Caco-2 (cell line): ENCODE data around the gene GIT2. TPM values are rescaled to one million over a fixed set of nuclear protein-coding genes. Genes with fewer than 3 reads are reported as not detected.

Experiments
- BruUV-seq: library from RNA; stranded (reverse); fragments of 400-500 nt; replicated peaks from 2 replicates; lab custom pipeline; 2021; lab: Mats Ljungman, UMichigan
- CTCF ChIA-PET: fragments of 300-600 bp; sonication (Branson Sonifier 250); formaldehyde crosslinking; loops from one replicate; lab custom pipeline; 2022; ENCODE audit warnings: antibody characterized with exemption; lab: Charles Lee
- POLR2A ChIA-PET: fragments of 300-600 bp; sonication (Branson Sonifier 250); formaldehyde crosslinking; loops from one replicate; lab custom pipeline; 2022; ENCODE audit warnings: antibody characterized with exemption; lab: Charles Lee
- DNase-seq, 2 experiments: peaks; one replicate each; pipeline versions ENCODE4 v3.0.0 to v3.0.0-alpha.2; 2020 to 2022
- H3K27me3 ChIP-seq: replicated peaks from 2 replicates; pipeline ENCODE4 v1.6.0; 2011; ENCODE audit warnings: low read length; ENCODE audit not compliant: control insufficient read depth, insufficient read depth
- H3K36me3 ChIP-seq: 2 replicates; pipeline ENCODE4 v1.5.1; 2011; ENCODE audit warnings: low read length; ENCODE audit not compliant: control insufficient read depth, insufficient read depth
- H3K4me1 ChIP-seq: fragments of 250-450 bp; sonication (Bioruptor Pico); 2 replicates; pipeline ENCODE4 v1.5.1; 2020; ENCODE audit warnings: mild to moderate bottlenecking
- H3K4me3 ChIP-seq: 2 replicates; pipeline ENCODE4 v1.5.1; 2011; ENCODE audit warnings: low read depth, mild to moderate bottlenecking, control low read depth, low read length
- H3K9me3 ChIP-seq: fragments of 250-450 bp; sonication (Bioruptor Pico); 2 replicates; pipeline ENCODE4 v1.5.1; 2020; ENCODE audit warnings: mild to moderate bottlenecking, moderate library complexity
- H3K27ac Mint-ChIP-seq: one replicate; pipeline ENCODE4 v1.8.0; 2022; ENCODE audit warnings: mixed read lengths; ENCODE audit not compliant: unreplicated experiment
- H3K27me3 Mint-ChIP-seq: one replicate; pipeline ENCODE4 v1.8.0; 2022; ENCODE audit warnings: mixed read lengths; ENCODE audit not compliant: insufficient read depth, unreplicated experiment
- H3K36me3 Mint-ChIP-seq: one replicate; pipeline ENCODE4 v1.8.0; 2022; ENCODE audit warnings: mild to moderate bottlenecking, mixed read lengths; ENCODE audit not compliant: insufficient read depth, unreplicated experiment
- H3K4me1 Mint-ChIP-seq: one replicate; pipeline ENCODE4 v1.8.0; 2022; ENCODE audit warnings: low read depth, mixed read lengths; ENCODE audit not compliant: unreplicated experiment
- H3K4me3 Mint-ChIP-seq: one replicate; pipeline ENCODE4 v1.8.0; 2022; ENCODE audit warnings: mild to moderate bottlenecking, moderate library complexity, mixed read lengths; ENCODE audit not compliant: unreplicated experiment
- H3K9me3 Mint-ChIP-seq: one replicate; pipeline ENCODE4 v1.8.0; 2022; ENCODE audit warnings: mixed read lengths; ENCODE audit not compliant: unreplicated experiment
- CTCF ChIP-seq, 2 experiments: fragments of 200-600 bp in 1 of 2; IDR thresholded peaks; 1 replicate in 1 of 2; 2 replicates in 1 of 2; pipeline versions ENCODE4 v1.5.1 to v1.8.0; 2011 to 2022; ENCODE audit warnings: antibody characterized with exemption in 1 of 2, control low read depth in 1 of 2, inconsistent platforms in 1 of 2, low read depth in 1 of 2, low read length in 1 of 2, mild to moderate bottlenecking in 1 of 2, moderate library complexity in 1 of 2; ENCODE audit not compliant: insufficient read depth in 1 of 2, severe bottlenecking in 1 of 2, unreplicated experiment in 1 of 2
- intact Hi-C: fragments of 100-400 bp; cut with micrococcal nuclease; formaldehyde crosslinking; loops from one replicate; pipeline ENCODE4 v1.10.0; 2022; ENCODE audit not compliant: unreplicated experiment
- total RNA-seq: library from RNA; stranded (reverse); gene quantifications from 2 replicates; pipeline ENCODE4 v1.2.3, GENCODE V29; 2022

GIT2 gene
- total RNA-seq, 1 experiment from 2014 or later: 29.3 TPM

GRCh38 chr12:110028323-110028722, 32.2 kb upstream of the GIT2 start:
- no TSS peak for BruUV-seq
- H3K4me3 ChIP-seq: no peak overlapping the region
- no peak overlapping the region for H3K27ac Mint-ChIP-seq
- DNase-seq: no peak
- ChIA-PET POLR2A (no interaction called here), CTCF (no interaction called here)
- H3K4me1 ChIP-seq: no peaks in the 10 kb centered on the region
- H3K9me3 ChIP-seq: no peaks in the 10 kb centered on the region
- peaks cover 19% of the 10 kb centered on the region for H3K36me3 Mint-ChIP-seq
- no peaks in the 10 kb centered on the region for H3K27me3 ChIP-seq
- H3K27me3 Mint-ChIP-seq: no peaks in the 10 kb centered on the region
- no peaks in the 10 kb centered on the region for H3K9me3 Mint-ChIP-seq
- TF ChIP-seq CTCF (IDR thresholded peaks at IDR 0.05; ENCODE audit: insufficient read depth in 1 of 2, low read depth in 1 of 2, low read length in 1 of 2, severe bottlenecking in 1 of 2, unreplicated experiment in 1 of 2): no peak
- intact Hi-C loops: no loop called here
- no peaks in the 10 kb centered on the region for H3K4me1 Mint-ChIP-seq
- no peaks in the 10 kb centered on the region for H3K36me3 ChIP-seq
- no peak overlapping the region for H3K4me3 Mint-ChIP-seq

GRCh38 chr12:110024051-110024450, 27.9 kb upstream of the GIT2 start:
- Histone ChIP-seq H3K36me3 (peaks cover 2% of the 10 kb centered on the region), H3K4me1 (no peaks in the 10 kb centered on the region), H3K9me3 (no peaks in the 10 kb centered on the region), H3K4me3 (no peak overlapping the region), H3K27me3 (no peaks in the 10 kb centered on the region)
- ChIA-PET POLR2A (interaction anchor here (0.6 to 1.0 kb wide), 2 partner anchors 16 to 300 kb away, joined by 3 read pairs; no protein-coding TSS in a partner anchor), CTCF (interaction anchor here (1.1 to 1.4 kb wide), 2 partner anchors 67 to 171 kb away, joined by 7 to 8 read pairs; no protein-coding TSS in a partner anchor)
- H3K4me3 Mint-ChIP-seq: no peak overlapping the region
- no TSS peak for BruUV-seq
- no peaks in the 10 kb centered on the region for H3K27me3 Mint-ChIP-seq
- H3K36me3 Mint-ChIP-seq: peaks cover 35% of the 10 kb centered on the region
- H3K27ac Mint-ChIP-seq: no peak overlapping the region
- intact Hi-C loops: no loop called here
- DNase-seq: no peak
- TF ChIP-seq CTCF (IDR thresholded peaks at IDR 0.05; ENCODE audit: insufficient read depth in 1 of 2, low read depth in 1 of 2, low read length in 1 of 2, severe bottlenecking in 1 of 2, unreplicated experiment in 1 of 2): no peak
- no peaks in the 10 kb centered on the region for H3K9me3 Mint-ChIP-seq
- H3K4me1 Mint-ChIP-seq: no peaks in the 10 kb centered on the region

GRCh38 chr12:110023059-110023980, 27.2 kb upstream of the GIT2 start:
- peaks cover 2% of the 10 kb centered on the region for H3K36me3 ChIP-seq
- BruUV-seq: no TSS peak
- intact Hi-C loops: no loop called here
- ChIA-PET CTCF (no interaction called here), POLR2A (no interaction called here)
- Mint-ChIP-seq H3K4me1 (no peaks in the 10 kb centered on the region), H3K9me3 (no peaks in the 10 kb centered on the region), H3K4me3 (no peak overlapping the region), H3K27ac (no peak overlapping the region), H3K27me3 (no peaks in the 10 kb centered on the region), H3K36me3 (peaks cover 38% of the 10 kb centered on the region)
- no peak for TF ChIP-seq CTCF (IDR thresholded peaks at IDR 0.05; ENCODE audit: insufficient read depth in 1 of 2, low read depth in 1 of 2, low read length in 1 of 2, severe bottlenecking in 1 of 2, unreplicated experiment in 1 of 2)
- no peaks in the 10 kb centered on the region for H3K9me3 ChIP-seq
- no peaks in the 10 kb centered on the region for H3K27me3 ChIP-seq
- H3K4me3 ChIP-seq: no peak overlapping the region
- DNase-seq: no peak
- no peaks in the 10 kb centered on the region for H3K4me1 ChIP-seq
